Heart left ventricle (tissue), 13 donors: Measurements from ENCODE around the gene TRMT44.

ENCODE experiments used
- CTCF ChIP-seq, 12 donors: fragments of 200-600 bp; sonication (generic) in 4 of 12; IDR thresholded peaks; one replicate each; pipeline versions ENCODE4 v1.5.0 to v1.8.0; 2018 to 2022; ENCODE audit warnings: antibody characterized with exemption in 12 of 12, mild to moderate bottlenecking in 5 of 12
- POLR2A ChIP-seq, 2 donors: fragments of 450-650 bp; IDR thresholded peaks; one replicate each; pipeline ENCODE4 v1.6.1; 2017; ENCODE audit warnings: antibody characterized with exemption in 2 of 2, mild to moderate bottlenecking in 2 of 2, moderate library complexity in 2 of 2
- donor health status: ischemic (EF 13 %, LVEDD 7.1; RV severe dilation, severe dysfunction).
- donor health status: DM: no; HTN: yes; CAD: no.
- donor health status: DM: no; HTN: no; CAD: no.
- donor health status: ischemic (EF 25% LVEDD 6.9; RV normal size, moderate dysfunction).
- donor health status: ischemic (EF 25% LVEDD 5.7; RV mildly dilated, moderate dysfunction).
- donor health status: ischemic (EF 35%, LVEDD 5.7; RV mildly dilated, moderate dysfunction).
- donor health status: nonischemic (EF 11% LVEDD 7.7; RV severe dilation, severe dysfunction).
- donor health status: DM: yes; HTN: yes; CAD: no.
- donor health status: PGD.
- donor health status: ischemic (EF 29% LVEDD 5.4; RV normal size, mild dysfunction).
- donor health status: nonischemic (EF 23%, LVEDD 6.1; RV moderate dilation, normal function).

GRCh38 chr4:8506373-8507195 lies 66.0 kb downstream of the TRMT44 start:
- no peak for TF ChIP-seq POLR2A (IDR thresholded peaks at IDR 0.05)
- TF ChIP-seq CTCF (IDR thresholded peaks at IDR 0.05) = no peak
